GM12878 (cell line): ENCODE data around the gene LRRTM3. TPM values are rescaled to one million over a fixed set of nuclear protein-coding genes. Genes with fewer than 3 reads are reported as not detected.

ENCODE experiments used
- ATAC-seq: fragments of 200-7000 bp; cut with Tn5 transposase; 3 replicates; pipeline ENCODE4 v1.9.1; 2020; ENCODE audit warnings: mild to moderate bottlenecking, moderate library complexity
- BruUV-seq: library from RNA; stranded (reverse); fragments of 400-500 nt; replicated peaks from 2 replicates; lab custom pipeline; 2021; lab: Mats Ljungman, UMichigan
- CTCF ChIA-PET: fragments of 300-600 bp; sonication (Branson Sonifier 250); formaldehyde crosslinking; extraction: SDS; loops from one replicate; lab custom pipeline; 2021; ENCODE audit warnings: inconsistent platforms; lab: Yijun Ruan, JAX
- POLR2A ChIA-PET: fragments of 350-600 bp; formaldehyde crosslinking; extraction: SDS; loops from one replicate; lab custom pipeline; 2021; ENCODE audit warnings: inconsistent platforms; lab: Charles Lee
- RAD21 ChIA-PET: fragments of 300-600 bp; sonication (Branson Sonifier 250); formaldehyde crosslinking; loops from one replicate; lab custom pipeline; 2023; ENCODE audit warnings: antibody characterized with exemption; ENCODE audit not compliant: unreplicated experiment; lab: Charles Lee
- SMC1A ChIA-PET: fragments of 300-600 bp; sonication (Branson Sonifier 250); formaldehyde crosslinking; loops from one replicate; lab custom pipeline; 2023; ENCODE audit not compliant: unreplicated experiment, uncharacterized antibody; lab: Charles Lee
- DNase-seq: peaks from one replicate; pipeline ENCODE4 v3.0.0-alpha.2; 2011; ENCODE audit warnings: low read depth, low spot score
- FAIRE-seq: peaks from 3 replicates; lab custom pipeline; 2011; peaks lifted over from hg19 to GRCh38; lab: Jason Lieb, UNC
- H2AFZ ChIP-seq: 2 replicates; pipeline ENCODE4 v1.6.0; 2011; ENCODE audit warnings: low read depth, low read length, control low read depth; ENCODE audit not compliant: control insufficient read depth
- H3K27ac ChIP-seq: 2 replicates; pipeline ENCODE4 v1.5.1; 2011; ENCODE audit warnings: control low read depth; ENCODE audit not compliant: control insufficient read depth, insufficient read depth
- H3K27me3 ChIP-seq, 2 experiments: replicated peaks in 1 of 2; 2 replicates each; pipeline versions ENCODE4 v1.6.0 to v1.6.1; 2011; ENCODE audit warnings: low read length in 1 of 2; ENCODE audit not compliant: control insufficient read depth in 2 of 2, insufficient read depth in 2 of 2
- H3K36me3 ChIP-seq, 2 experiments: 2 replicates each; pipeline ENCODE4 v1.5.1; 2011; ENCODE audit warnings: low read length in 1 of 2; ENCODE audit not compliant: control insufficient read depth in 2 of 2, insufficient read depth in 2 of 2
- H3K4me1 ChIP-seq: 2 replicates; pipeline ENCODE4 v1.6.1; 2011; ENCODE audit warnings: mild to moderate bottlenecking, low read length, moderate library complexity, mixed read lengths; ENCODE audit not compliant: control insufficient read depth, insufficient read depth
- H3K4me2 ChIP-seq: 2 replicates; pipeline ENCODE4 v1.6.0; 2011; ENCODE audit warnings: control low read depth; ENCODE audit not compliant: control insufficient read depth, insufficient read depth
- H3K4me3 ChIP-seq: fragments of 200-600 bp; sonication (generic); 2 replicates; pipeline ENCODE4 v1.5.1; 2016
- H3K79me2 ChIP-seq: 2 replicates; pipeline ENCODE4 v1.6.0; 2011; ENCODE audit warnings: low read length; ENCODE audit not compliant: control insufficient read depth, insufficient read depth
- H3K9ac ChIP-seq: 2 replicates; pipeline ENCODE4 v1.8.0; 2011; ENCODE audit warnings: low read length, control low read depth, mixed read lengths; ENCODE audit not compliant: control insufficient read depth, insufficient read depth
- H3K9me3 ChIP-seq: replicated peaks from 3 replicates; pipeline ENCODE4 v1.5.1; 2011; ENCODE audit warnings: mild to moderate bottlenecking, low read length; ENCODE audit not compliant: control insufficient read depth, insufficient read depth
- H4K20me1 ChIP-seq: 2 replicates; pipeline ENCODE4 v1.6.0; 2011; ENCODE audit not compliant: control insufficient read depth, insufficient read depth
- BACH1 ChIP-seq: fragments of 450-650 bp; IDR thresholded peaks from 2 replicates; pipeline ENCODE4 v1.6.1; 2017; ENCODE audit warnings: mild to moderate bottlenecking, borderline replicate concordance
- BCL11A ChIP-seq: IDR thresholded peaks from 2 replicates; pipeline ENCODE4 v1.6.1; 2011; ENCODE audit warnings: low read depth, low read length
- BRCA1 ChIP-seq: IDR thresholded peaks from 2 replicates; pipeline ENCODE4 v1.6.1; 2011; ENCODE audit warnings: low read depth, low read length, improper control_type of control experiment
- CHD1 ChIP-seq: IDR thresholded peaks from 2 replicates; pipeline ENCODE4 v1.6.1; 2012; ENCODE audit warnings: low read depth, low read length, improper control_type of control experiment
- EP300 ChIP-seq, 2 experiments: fragments of 150-350 bp in 1 of 2; IDR thresholded peaks; 2 replicates each; pipeline ENCODE4 v1.6.1; 2011 to 2012; ENCODE audit warnings: low read depth in 2 of 2, low read length in 2 of 2, borderline replicate concordance in 1 of 2, improper control_type of control experiment in 1 of 2, inconsistent platforms in 1 of 2; ENCODE audit not compliant: control insufficient read depth in 1 of 2
- EZH2 ChIP-seq: IDR thresholded peaks from 2 replicates; pipeline ENCODE4 v1.6.1; 2012; ENCODE audit warnings: low read depth, mild to moderate bottlenecking, control low read depth, inconsistent platforms, low read length, borderline replicate concordance; ENCODE audit not compliant: control insufficient read depth
- FOXM1 ChIP-seq: IDR thresholded peaks from 2 replicates; pipeline ENCODE4 v1.6.1; 2012; ENCODE audit warnings: low read depth, mild to moderate bottlenecking, inconsistent platforms, low read length, moderate library complexity
- LARP7 ChIP-seq: fragments of 450-650 bp; IDR thresholded peaks from 2 replicates; pipeline ENCODE4 v1.6.1; 2017; ENCODE audit warnings: mild to moderate bottlenecking
- NBN ChIP-seq: fragments of 450-650 bp; IDR thresholded peaks from 2 replicates; pipeline ENCODE4 v1.6.1; 2016
- NR2C2 ChIP-seq: IDR thresholded peaks from 2 replicates; pipeline ENCODE4 v1.6.1; 2011; ENCODE audit warnings: borderline replicate concordance, low read depth; ENCODE audit not compliant: control insufficient read depth, insufficient read length
- RELA ChIP-seq: fragments of 450-650 bp; IDR thresholded peaks from 2 replicates; pipeline ENCODE4 v1.8.0; 2014; ENCODE audit warnings: borderline replicate concordance; ENCODE audit not compliant: partially characterized antibody
- RFX5 ChIP-seq: IDR thresholded peaks from 2 replicates; pipeline ENCODE4 v1.6.1; 2011; ENCODE audit warnings: low read depth, low read length, improper control_type of control experiment
- SMAD5 ChIP-seq: IDR thresholded peaks from 2 replicates; pipeline ENCODE4 v1.6.1; 2016; ENCODE audit warnings: antibody characterized with exemption, low read depth
- SP1 ChIP-seq: IDR thresholded peaks from one replicate; pipeline ENCODE4 v1.6.1; 2011; ENCODE audit warnings: low read depth, low read length
- WGBS: methylation state at CpG from one replicate; pipeline ENCODE4 v1.1.6; 2016; ENCODE audit warnings: low lambda C conversion rate; ENCODE audit not compliant: insufficient replicate concordance, insufficient coverage; ENCODE audit errors: missing lambda C conversion rate; 5-methylcytosine and 5-hydroxymethylcytosine counted together
- in situ Hi-C: fragments of 300-500 bp; cut with MboI; formaldehyde crosslinking; loops from 9 replicates; pipeline ENCODE4 v1.14.3; 2018; ENCODE audit warnings: mixed read lengths
- intact Hi-C: fragments of 100-400 bp; cut with micrococcal nuclease; formaldehyde crosslinking; loops from one replicate; pipeline ENCODE4 v1.14.2; 2022; ENCODE audit not compliant: unreplicated experiment
- polyA plus RNA-seq, 11 experiments: library from polyadenylated mRNA; depleted of rRNA in 4 of 11; unstranded in 6 of 11; stranded (reverse) in 5 of 11; fragments of >200 nt; fragmentation: Nextera tagmentation in 4 of 11; fragmentation: Illumina TruSeq in 1 of 11; extraction: Ambion mirVana in 4 of 11; extraction: Trizol in 1 of 11; gene quantifications; 1 replicate in 1 of 11; 2 replicates in 10 of 11; pipeline versions ENCODE4 v1.2.1 to v1.2.3, GENCODE V29; 2011 to 2016; ENCODE audit warnings: inconsistent platforms in 2 of 11, missing spikeins in 2 of 11, low read depth in 1 of 11
- total RNA-seq, 4 experiments: library from RNA; depleted of rRNA in 3 of 4; stranded (reverse); fragments of >200 nt in 3 of 4; fragmentation: Illumina TruSeq in 1 of 4; extraction: Trizol in 1 of 4; gene quantifications; 2 replicates each; pipeline versions ENCODE4 v1.2.1 to v1.2.3, GENCODE V29; 2013 to 2021
- TF ChIP-seq, protein P1 (sequence below): fragments of 450-650 bp; IDR thresholded peaks from 2 replicates; pipeline ENCODE4 v1.6.1; 2014; ENCODE audit warnings: mild to moderate bottlenecking
- TF ChIP-seq, protein P2 (sequence below): fragments of 150-350 bp; IDR thresholded peaks from 2 replicates; pipeline ENCODE4 v1.6.1; 2014; ENCODE audit warnings: mild to moderate bottlenecking, low read depth, low read length
- TF ChIP-seq, protein P3 (sequence below): IDR thresholded peaks from 2 replicates; pipeline ENCODE4 v1.6.1; 2012; ENCODE audit warnings: low read depth, low read length, improper control_type of control experiment
- TF ChIP-seq, protein P4 (sequence below): fragments of 450-650 bp; conservative IDR thresholded peaks from 2 replicates; pipeline ENCODE4 v1.6.1; 2017; ENCODE audit warnings: mild to moderate bottlenecking, moderate library complexity

The LRRTM3 gene
- total and polyA plus RNA-seq, 10 of the 15 experiments (the other 5 are each of a cell fraction or from before 2014, with no cell fraction given), result not detected

DNA sequence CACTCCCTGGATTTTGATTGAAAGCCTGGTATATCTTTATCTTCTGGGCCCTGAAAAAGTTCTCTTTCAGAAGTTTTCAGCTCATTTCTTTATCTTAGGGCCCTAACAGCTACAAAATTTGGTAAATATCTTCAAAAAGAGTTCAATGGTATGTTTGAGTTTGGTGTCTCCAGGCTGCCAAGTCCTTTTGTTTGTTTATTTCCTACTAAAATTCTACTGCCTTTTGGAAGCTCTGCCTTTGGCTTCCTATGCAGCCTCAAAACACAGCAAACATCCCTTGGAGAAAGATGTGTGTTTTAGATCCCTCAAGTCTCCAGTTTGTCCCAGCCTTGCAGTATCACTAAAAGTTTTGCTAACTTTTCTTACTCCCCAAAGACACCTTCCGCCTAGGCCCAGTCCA is 146.8 kb downstream of the LRRTM3 start:
- Histone ChIP-seq H3K79me2 (no peaks in the 10 kb centered on the region), H3K9me3 (no peaks in the 10 kb centered on the region), H3K9ac (no peak overlapping the region), H3K4me2 (no peak overlapping the region), H2AFZ (no peak overlapping the region), H3K4me3 (no peak overlapping the region), H3K27me3 (no peaks in the 10 kb centered on the region), H3K27ac (no peak overlapping the region), H4K20me1 (no peaks in the 10 kb centered on the region), H3K4me1 (no peaks in the 10 kb centered on the region), H3K36me3 (no peaks in the 10 kb centered on the region)
- 88% methylated on average over 1 of the region's 1 CpG for WGBS
- in situ Hi-C loops (no loop called here), intact Hi-C loops (no loop called here)
- FAIRE-seq (no peak), DNase-seq (no peak), ATAC-seq (no peak)
- POLR2A ChIA-PET, result no interaction called here
- CTCF ChIA-PET, result interaction anchor here (1.1 kb wide), 1 partner anchor 9 kb away, joined by 4 read pairs; no protein-coding TSS in a partner anchor
- no TSS peak for BruUV-seq
- SMC1A ChIA-PET, result interaction anchor here (0.9 to 1.5 kb wide), 3 partner anchors 13 to 62 kb away, joined by 3 to 4 read pairs (median 3); no protein-coding TSS in a partner anchor
- RAD21 ChIA-PET, result no interaction called here
- TF ChIP-seq SMAD5, result no peak
- no peak for TF ChIP-seq EZH2
- TF ChIP-seq RELA, result no peak
- TF ChIP-seq EP300 (IDR thresholded peaks at IDR 0.05; ENCODE audit: borderline replicate concordance in 1 of 2, control insufficient read depth in 1 of 2, low read depth in 2 of 2, low read length in 2 of 2), result no peak
- no peak for TF ChIP-seq NR2C2
- no peak for TF ChIP-seq BCL11A
- TF ChIP-seq CHD1, result no peak
- TF ChIP-seq BACH1, result no peak
- no peak for TF ChIP-seq FOXM1
- TF ChIP-seq, protein P1, sequence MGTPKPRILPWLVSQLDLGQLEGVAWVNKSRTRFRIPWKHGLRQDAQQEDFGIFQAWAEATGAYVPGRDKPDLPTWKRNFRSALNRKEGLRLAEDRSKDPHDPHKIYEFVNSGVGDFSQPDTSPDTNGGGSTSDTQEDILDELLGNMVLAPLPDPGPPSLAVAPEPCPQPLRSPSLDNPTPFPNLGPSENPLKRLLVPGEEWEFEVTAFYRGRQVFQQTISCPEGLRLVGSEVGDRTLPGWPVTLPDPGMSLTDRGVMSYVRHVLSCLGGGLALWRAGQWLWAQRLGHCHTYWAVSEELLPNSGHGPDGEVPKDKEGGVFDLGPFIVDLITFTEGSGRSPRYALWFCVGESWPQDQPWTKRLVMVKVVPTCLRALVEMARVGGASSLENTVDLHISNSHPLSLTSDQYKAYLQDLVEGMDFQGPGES, result no peak
- TF ChIP-seq RFX5, result no peak
- TF ChIP-seq NBN, result no peak
- TF ChIP-seq, protein P2, sequence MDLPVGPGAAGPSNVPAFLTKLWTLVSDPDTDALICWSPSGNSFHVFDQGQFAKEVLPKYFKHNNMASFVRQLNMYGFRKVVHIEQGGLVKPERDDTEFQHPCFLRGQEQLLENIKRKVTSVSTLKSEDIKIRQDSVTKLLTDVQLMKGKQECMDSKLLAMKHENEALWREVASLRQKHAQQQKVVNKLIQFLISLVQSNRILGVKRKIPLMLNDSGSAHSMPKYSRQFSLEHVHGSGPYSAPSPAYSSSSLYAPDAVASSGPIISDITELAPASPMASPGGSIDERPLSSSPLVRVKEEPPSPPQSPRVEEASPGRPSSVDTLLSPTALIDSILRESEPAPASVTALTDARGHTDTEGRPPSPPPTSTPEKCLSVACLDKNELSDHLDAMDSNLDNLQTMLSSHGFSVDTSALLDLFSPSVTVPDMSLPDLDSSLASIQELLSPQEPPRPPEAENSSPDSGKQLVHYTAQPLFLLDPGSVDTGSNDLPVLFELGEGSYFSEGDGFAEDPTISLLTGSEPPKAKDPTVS, result no peak
- no peak for TF ChIP-seq BRCA1
- TF ChIP-seq, protein P3, sequence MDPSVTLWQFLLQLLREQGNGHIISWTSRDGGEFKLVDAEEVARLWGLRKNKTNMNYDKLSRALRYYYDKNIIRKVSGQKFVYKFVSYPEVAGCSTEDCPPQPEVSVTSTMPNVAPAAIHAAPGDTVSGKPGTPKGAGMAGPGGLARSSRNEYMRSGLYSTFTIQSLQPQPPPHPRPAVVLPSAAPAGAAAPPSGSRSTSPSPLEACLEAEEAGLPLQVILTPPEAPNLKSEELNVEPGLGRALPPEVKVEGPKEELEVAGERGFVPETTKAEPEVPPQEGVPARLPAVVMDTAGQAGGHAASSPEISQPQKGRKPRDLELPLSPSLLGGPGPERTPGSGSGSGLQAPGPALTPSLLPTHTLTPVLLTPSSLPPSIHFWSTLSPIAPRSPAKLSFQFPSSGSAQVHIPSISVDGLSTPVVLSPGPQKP, result no peak
- TF ChIP-seq, protein P4, sequence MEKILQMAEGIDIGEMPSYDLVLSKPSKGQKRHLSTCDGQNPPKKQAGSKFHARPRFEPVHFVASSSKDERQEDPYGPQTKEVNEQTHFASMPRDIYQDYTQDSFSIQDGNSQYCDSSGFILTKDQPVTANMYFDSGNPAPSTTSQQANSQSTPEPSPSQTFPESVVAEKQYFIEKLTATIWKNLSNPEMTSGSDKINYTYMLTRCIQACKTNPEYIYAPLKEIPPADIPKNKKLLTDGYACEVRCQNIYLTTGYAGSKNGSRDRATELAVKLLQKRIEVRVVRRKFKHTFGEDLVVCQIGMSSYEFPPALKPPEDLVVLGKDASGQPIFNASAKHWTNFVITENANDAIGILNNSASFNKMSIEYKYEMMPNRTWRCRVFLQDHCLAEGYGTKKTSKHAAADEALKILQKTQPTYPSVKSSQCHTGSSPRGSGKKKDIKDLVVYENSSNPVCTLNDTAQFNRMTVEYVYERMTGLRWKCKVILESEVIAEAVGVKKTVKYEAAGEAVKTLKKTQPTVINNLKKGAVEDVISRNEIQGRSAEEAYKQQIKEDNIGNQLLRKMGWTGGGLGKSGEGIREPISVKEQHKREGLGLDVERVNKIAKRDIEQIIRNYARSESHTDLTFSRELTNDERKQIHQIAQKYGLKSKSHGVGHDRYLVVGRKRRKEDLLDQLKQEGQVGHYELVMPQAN, result no peak
- no peak for TF ChIP-seq LARP7
- no peak for TF ChIP-seq SP1
